Measurements from ENCODE around the gene LDLRAD4. TPM values are rescaled to one million over a fixed set of nuclear protein-coding genes. Genes with fewer than 3 reads are reported as not detected.
"Not testable (repeated sequence)": the region's sequence is repeated elsewhere in the genome, so short reads cannot be mapped to it uniquely, and the experiment has no call there.

LDLRAD4 gene
- total and polyA plus RNA-seq, 8 donors: 14.1 to 26.6 (median 18.8) TPM

- no peaks in the 10 kb centered on the region for H3K36me3 ChIP-seq
- peaks cover 10 to 28% of the 10 kb centered on the region in 2 donors for H3K4me1 ChIP-seq
- no peak overlapping the region for H3K4me3 ChIP-seq
- H3K27me3 ChIP-seq: peaks cover 0 to 9% of the 10 kb centered on the region in 2 donors
- intact Hi-C loops (cut with DNase I): no loop called here
- TF ChIP-seq, protein P1, sequence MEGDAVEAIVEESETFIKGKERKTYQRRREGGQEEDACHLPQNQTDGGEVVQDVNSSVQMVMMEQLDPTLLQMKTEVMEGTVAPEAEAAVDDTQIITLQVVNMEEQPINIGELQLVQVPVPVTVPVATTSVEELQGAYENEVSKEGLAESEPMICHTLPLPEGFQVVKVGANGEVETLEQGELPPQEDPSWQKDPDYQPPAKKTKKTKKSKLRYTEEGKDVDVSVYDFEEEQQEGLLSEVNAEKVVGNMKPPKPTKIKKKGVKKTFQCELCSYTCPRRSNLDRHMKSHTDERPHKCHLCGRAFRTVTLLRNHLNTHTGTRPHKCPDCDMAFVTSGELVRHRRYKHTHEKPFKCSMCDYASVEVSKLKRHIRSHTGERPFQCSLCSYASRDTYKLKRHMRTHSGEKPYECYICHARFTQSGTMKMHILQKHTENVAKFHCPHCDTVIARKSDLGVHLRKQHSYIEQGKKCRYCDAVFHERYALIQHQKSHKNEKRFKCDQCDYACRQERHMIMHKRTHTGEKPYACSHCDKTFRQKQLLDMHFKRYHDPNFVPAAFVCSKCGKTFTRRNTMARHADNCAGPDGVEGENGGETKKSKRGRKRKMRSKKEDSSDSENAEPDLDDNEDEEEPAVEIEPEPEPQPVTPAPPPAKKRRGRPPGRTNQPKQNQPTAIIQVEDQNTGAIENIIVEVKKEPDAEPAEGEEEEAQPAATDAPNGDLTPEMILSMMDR (IDR thresholded peaks at IDR 0.05): no peak
- no peak overlapping the region for H3K27ac ChIP-seq
- no peaks in the 10 kb centered on the region for H3K9me3 ChIP-seq
- ATAC-seq: no peak
- DNase-seq: no peak
Measured at GRCh38 chr18:13606604-13607254, 388.2 kb downstream of the LDLRAD4 start.

DNA sequence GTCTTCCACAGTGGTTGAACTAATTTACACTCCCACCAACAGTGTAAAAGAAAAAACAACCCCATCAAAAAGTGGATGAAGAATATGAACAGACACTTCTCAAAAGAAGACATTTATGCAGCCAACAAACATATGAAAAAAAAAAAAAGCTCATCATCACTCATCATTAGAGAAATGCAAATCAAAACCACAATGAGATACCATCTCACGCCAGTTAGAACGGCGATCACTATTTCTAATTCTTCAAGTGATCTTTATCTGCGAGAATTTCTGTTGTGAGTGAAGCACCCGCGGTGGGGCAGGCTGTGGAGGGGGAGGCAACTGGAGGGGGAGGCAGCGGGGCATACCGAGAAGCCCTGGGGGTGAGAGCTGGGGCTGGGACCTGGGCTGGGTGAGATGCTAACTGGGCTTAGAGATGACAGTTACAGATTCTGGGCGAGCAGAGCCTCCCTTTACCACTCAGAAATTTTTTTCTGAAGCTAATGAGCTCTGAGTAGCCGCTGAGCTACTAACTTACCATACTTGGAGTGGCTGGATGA is 389.5 kb downstream of the LDLRAD4 start:
- ATAC-seq; H3K4me3 ChIP-seq; H3K36me3 ChIP-seq; H3K27ac ChIP-seq; H3K9me3 ChIP-seq; DNase-seq; intact Hi-C loops (cut with DNase I): not testable (repeated sequence)
- H3K4me1 ChIP-seq: peaks cover 13 to 41% of the 10 kb centered on the region in 2 donors
- H3K27me3 ChIP-seq: peaks cover 0 to 21% of the 10 kb centered on the region in 2 donors

- no peaks in the 10 kb centered on the region for H3K36me3 ChIP-seq
- H3K4me1 ChIP-seq: peaks cover 13 to 49% of the 10 kb centered on the region in 2 donors
- TF ChIP-seq, protein P1 (IDR thresholded peaks at IDR 0.05): no peak
- no peak overlapping the region for H3K4me3 ChIP-seq
- H3K27ac ChIP-seq: no peak overlapping the region
- ATAC-seq (peak; percentile 57), DNase-seq (no peak)
- intact Hi-C loops (cut with DNase I): no loop called here
- H3K9me3 ChIP-seq: no peaks in the 10 kb centered on the region
- peaks cover 0 to 27% of the 10 kb centered on the region in 2 donors for H3K27me3 ChIP-seq
Measured at GRCh38 chr18:13608791-13609532, 390.4 kb downstream of the LDLRAD4 start.

DNA sequence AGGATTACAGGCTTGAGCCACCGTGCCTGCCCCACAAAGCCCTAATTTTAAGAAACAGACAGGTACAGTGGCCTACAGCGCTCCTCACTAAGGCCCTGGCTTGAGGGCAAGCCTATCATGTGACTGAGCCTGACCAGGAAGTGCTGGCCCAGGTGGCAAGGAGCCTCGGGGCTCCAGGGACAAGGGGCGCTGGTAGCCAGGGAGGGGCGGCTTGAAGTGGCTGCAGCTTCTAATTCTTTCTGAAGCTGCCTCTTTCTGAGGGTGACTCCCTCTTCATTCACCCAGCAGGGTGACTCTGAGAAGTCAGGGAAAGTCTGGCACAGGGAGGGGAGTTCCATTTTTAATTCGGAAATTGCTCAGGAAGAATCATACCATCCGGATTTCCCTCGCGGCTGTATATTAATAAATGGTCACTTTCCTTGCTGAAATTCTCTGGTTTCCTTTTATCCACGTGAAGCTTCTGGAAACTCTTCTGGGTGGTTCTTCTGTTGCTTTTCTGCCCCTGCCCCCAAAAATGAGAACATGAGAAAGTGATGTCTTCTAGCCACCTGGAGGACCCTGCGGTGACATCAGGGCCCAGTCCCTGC is 392.1 kb downstream of the LDLRAD4 start:
- Histone ChIP-seq H3K27ac (peak overlapping the region in 1 of 2 donors; percentile 45), H3K4me3 (peak overlapping the region in 1 of 2 donors; percentile 18), H3K27me3 (peaks cover 0 to 27% of the 10 kb centered on the region in 2 donors), H3K36me3 (no peaks in the 10 kb centered on the region), H3K4me1 (peaks cover 13 to 62% of the 10 kb centered on the region in 2 donors), H3K9me3 (no peaks in the 10 kb centered on the region)
- TF ChIP-seq, protein P1 (IDR thresholded peaks at IDR 0.05): no peak
- intact Hi-C loops (cut with DNase I): no loop called here
- DNase-seq (peak in 1 of 4 donors; percentile 12), ATAC-seq (no peak)

DNA sequence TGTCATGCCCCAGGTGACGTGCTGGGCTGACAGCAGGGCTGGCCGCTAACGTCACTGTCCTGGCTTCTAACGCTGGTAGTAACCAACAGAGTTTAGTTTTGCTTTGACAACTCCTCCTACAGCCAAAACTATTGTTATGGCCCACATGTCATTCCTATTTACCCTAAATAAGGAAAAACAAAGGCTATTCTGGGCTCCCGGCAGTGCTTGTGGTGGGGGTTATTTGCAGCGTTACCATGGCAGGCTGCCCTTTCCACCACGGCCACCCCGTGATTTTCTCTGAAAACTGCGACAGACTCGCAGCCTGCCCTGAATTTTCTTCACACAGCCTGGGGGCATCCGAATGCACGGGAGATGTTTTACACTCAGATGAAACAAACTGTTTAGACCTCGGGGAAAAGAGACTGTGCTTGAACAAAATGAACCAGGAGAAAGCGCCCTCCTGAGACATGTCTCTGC is 392.6 kb downstream of the LDLRAD4 start:
- DNase-seq (peak in 2 of 4 donors; percentile 57 to 78), ATAC-seq (peak; percentile 32)
- TF ChIP-seq, protein P1 (IDR thresholded peaks at IDR 0.05): no peak
- Histone ChIP-seq H3K27ac (peak overlapping the region; percentile 8 to 45), H3K27me3 (peaks cover 0 to 27% of the 10 kb centered on the region in 2 donors), H3K9me3 (no peaks in the 10 kb centered on the region), H3K36me3 (no peaks in the 10 kb centered on the region), H3K4me1 (peaks cover 13 to 65% of the 10 kb centered on the region in 2 donors), H3K4me3 (peak overlapping the region in 1 of 2 donors; percentile 18)
- intact Hi-C loops (cut with DNase I): no loop called here
